ENCODE data around the gene GCFC2.

GCFC2 gene

GRCh38 chr2:75622929-75623328 is 87.8 kb downstream of the GCFC2 start:
- DNase-seq (ENCODE audit: low spot score), result no peak

GRCh38 chr2:75622500-75622899 is 88.2 kb downstream of the GCFC2 start:
- no peak for DNase-seq (ENCODE audit: low spot score)

- no peak for DNase-seq (ENCODE audit: low spot score)
Observed at GRCh38 chr2:75621228-75621627, 89.5 kb downstream of the GCFC2 start.

- DNase-seq (ENCODE audit: low spot score), result no peak
Observed at GRCh38 chr2:75619956-75620740, 90.6 kb downstream of the GCFC2 start.

- no peak for DNase-seq (ENCODE audit: low spot score)
Observed at GRCh38 chr2:75616933-75617332, 93.8 kb downstream of the GCFC2 start.

GRCh38 chr2:75616406-75616805 is 94.3 kb downstream of the GCFC2 start:
- DNase-seq (ENCODE audit: low spot score), result no peak

- no peak for DNase-seq (ENCODE audit: low spot score)
Observed at GRCh38 chr2:75614162-75614651, 96.5 kb downstream of the GCFC2 start.

- no peak for DNase-seq (ENCODE audit: low spot score)
Observed at GRCh38 chr2:75612862-75613243, 97.9 kb downstream of the GCFC2 start.

Measured in SW480 (cell line).